SK-N-DZ (cell line): Measurements from ENCODE around the gene CDH13.

Experiments
- DNase-seq: peaks from one replicate; pipeline ENCODE4 v3.0.0-alpha.2; 2015; ENCODE audit warnings: low spot score

CDH13 gene

DNA sequence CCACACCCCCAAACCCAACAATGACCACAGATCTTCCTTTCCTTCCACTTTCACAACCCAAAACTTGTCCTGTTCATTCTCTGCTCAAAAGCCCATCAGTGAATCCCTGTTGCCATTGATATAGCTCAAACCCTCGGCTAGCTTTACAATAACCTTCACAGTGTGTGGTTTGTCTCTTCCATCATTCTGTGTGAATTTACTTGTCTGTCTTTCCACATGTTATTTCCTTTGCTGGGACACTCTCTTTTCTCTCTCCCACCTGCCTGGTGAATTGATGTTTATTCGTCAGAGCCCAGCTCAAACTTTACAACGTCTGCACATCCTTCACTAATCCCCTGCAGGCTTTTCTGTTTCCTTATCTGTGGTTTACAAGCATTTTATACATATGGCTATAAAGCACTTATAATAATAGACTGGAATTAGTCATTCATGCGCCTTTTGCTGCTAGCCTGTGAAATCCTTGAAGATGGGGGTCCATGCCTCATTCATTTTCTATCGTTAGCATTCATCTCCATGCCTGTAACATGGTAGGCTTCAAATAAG lies 114.4 kb downstream of the CDH13 start:
- DNase-seq = no peak

DNA sequence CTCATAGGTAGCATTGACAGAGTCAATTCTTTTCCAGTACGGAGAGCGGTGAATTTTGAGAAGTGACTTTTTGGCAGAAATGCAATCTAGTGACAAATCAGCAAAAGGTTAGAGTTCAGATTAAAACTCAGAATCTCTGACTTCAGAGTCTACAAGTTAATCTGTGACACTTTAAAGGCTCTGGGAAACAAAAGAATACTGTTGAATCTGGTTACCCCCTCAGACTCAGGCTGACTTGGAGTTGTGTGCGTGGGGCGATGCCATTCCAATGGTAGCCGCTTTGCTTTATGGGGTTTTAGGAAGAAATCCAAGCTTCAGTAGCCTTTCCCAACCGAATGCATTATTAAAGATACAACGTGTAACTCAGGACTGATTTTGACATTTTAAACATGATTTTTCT lies 118.2 kb downstream of the CDH13 start:
- no peak for DNase-seq

DNA sequence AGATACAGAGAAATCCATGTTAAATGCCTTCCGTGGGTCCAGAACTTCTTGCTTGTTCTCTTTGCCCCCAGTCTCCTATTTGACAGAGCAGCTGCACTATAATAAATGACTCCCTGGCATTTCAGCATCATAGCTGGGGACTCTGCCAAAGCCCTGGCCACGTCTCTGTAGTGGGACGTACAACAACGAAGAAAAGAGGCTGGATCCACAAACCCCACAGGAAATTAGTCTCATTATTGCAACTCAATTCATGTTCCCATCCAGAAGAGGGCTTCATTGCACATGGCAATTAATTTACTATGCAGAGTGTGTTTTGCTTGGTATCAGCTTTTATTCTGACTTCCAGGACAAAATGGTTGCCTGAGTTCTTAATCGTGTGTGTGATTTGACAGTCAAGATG lies 121.3 kb downstream of the CDH13 start:
- DNase-seq = no peak

DNA sequence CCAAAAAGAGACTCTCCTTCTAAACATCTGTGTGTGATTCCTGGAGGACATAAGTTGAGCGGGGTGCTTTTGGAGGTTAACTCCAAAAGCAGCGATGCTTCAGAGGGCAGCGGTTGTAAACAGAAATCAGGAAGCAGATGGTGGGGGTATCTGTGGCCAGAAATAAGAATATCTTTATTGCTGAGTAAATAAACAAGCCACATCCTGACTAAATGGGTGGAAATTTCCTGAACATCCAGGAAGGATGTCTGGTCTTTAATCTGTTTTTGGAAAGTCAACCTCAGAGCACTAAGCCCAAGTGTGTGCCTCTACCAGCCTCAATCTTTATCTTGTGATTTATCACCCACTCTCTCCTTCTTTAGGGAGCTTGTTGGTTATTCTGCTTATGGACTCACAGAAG lies 123.3 kb downstream of the CDH13 start:
- DNase-seq = no peak

DNA sequence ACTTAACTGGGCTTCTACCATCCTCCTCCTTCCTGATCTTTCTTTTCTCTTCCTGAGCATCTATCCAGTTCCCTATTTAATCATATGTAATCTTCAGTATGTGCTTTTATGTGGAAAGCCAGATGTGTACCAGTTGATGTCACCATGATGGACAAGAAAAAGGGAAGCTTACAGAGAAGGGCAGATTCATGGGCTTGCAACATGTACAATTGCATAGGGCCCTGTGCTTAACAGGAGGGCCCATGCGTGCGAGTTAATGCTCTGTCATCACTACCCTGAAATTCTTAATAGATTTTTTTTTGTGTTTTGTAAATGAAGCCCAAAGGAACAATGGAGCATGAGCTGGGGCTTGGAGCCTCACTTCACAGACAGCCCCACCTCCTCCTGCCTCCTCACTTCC lies 124.3 kb downstream of the CDH13 start:
- no peak for DNase-seq

DNA sequence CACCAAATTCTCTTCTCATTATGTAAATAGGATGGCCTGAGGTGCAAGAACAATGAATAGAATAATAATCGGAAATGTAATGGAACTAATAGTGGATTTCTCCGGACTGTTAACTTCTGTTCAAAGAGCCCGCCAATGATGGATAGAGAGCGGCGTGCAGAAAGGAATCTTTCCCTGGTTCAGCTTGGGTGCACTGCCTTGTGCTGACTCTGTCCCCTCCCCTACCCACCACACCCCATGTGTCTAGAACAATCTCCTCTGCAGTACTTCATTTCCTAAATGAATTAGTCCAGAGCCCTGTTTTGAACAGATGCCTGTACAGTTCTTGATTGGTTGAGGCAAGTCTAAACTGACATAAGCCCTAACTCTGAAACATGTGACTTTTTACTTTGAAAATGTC lies 125.4 kb downstream of the CDH13 start:
- DNase-seq = no peak

DNA sequence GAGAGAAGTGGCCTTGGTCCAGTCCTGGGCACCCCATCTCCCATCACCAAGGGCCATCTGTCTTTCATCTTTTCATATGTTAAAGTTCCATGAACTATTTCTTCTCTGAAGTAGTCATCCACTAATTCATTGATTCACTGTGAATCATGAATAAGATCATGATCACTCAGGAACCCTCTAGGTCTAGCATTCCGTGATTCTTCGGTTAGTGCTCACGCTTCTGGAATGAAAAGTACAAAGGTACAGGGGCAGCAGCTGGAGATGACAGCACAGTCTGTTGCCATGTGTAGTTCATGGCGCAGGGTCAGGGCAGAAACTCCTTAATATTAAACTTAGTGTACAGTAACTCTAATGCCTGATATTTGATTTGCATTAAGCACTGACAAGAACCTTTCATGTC lies 127.1 kb downstream of the CDH13 start:
- no peak for DNase-seq

DNA sequence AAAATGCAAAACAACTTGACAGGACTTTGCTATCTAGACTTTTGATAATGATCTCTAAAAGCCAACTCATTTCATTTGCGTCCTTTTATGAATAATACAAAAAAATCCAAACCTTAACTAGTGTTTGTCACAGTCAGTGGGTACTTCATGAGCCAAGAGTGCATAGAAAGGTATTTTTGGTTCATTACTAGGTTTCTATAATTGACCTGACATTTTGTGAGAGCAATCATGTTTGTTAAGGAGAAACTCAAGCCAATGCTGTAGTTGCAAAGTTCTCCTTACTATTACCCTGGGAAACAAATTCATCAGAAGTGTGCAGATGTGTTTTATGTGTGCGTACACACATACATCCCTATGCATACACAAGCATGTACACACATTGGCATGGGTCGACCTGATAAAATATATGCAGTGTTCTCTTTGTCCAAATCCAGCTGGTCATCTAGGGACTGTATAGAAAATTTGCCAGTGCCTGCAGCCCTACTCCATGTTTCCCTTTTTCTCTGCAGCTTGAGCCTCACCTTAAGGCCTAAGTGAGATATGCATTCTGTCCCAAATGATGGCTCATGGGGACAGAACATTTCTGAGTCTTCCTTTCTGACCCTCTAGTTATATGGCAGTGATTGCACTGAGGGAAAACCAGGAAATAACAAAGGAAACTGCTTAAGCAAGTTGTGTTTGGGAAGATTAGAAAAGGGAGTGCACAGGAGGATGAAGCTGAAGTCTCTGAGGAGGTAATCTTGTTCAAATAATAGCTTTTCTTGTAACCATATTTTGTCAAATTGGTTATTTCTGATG lies 128.1 kb downstream of the CDH13 start:
- DNase-seq = no peak

DNA sequence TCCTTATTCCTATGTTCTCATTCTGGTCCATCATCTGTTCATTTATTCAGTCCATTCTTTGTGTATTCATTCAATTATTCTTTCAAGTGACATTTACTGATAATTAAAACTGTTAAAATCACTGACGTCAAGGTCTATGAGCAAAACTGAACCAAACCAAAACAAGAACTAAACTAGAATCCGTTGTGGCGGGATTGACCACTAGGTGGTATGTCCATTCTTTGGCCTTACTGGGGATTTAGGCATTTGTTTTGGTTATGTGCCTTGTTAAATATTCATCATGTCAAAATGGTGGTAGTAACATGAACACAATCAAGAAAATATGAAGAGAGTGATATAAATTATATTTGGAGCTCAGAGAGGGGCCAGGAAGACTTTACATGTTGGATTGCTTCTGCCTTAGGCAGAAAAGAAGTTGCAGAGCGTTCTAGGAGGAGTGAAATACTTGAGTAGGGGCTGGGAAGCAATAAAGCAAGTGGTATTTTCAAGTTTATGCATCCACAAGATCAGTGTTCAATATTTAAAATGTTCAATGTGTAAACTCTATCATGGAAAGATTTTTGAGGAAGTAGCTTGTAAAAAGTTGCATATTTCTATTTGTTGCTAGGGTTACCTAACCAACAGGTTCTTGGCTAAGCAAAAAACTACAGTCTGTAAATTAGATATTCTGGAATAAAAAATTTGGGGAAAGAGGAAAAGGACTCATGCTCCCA lies 129.0 kb downstream of the CDH13 start:
- no peak for DNase-seq

DNA sequence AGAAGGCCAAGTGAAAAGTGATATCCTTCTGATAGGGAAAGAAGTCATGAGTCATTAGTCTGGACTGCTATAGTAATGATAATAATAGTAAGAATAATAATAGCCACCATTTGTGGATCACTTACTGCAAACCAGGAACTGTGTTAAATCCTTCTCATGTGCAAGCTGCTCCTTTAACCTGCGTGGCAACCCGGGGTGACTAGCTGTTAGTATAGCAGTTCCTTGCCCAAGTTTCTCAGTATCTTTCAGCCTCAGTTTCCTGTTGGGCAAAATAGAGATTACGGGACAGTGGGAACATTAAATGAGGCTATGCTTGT lies 129.5 kb downstream of the CDH13 start:
- no peak for DNase-seq

DNA sequence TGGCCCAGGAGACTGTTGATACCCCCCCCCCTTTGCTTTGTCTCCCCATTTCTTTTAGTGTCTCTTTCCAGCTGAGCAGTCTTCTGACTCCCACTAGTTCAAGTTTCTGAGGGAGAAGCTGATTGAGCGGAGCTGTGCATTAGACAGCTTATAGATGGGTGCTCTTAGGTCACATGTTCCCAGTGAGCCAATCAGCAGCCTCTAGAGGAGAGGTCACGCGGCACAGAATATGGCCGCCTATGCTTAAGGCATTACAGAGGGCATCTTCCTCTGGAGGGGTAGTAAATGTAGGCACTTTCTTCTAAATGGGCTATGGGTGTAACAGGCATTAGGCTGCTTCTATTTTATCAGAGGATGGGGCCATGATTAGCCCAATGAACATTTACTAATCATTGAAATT lies 131.6 kb downstream of the CDH13 start:
- DNase-seq = no peak

DNA sequence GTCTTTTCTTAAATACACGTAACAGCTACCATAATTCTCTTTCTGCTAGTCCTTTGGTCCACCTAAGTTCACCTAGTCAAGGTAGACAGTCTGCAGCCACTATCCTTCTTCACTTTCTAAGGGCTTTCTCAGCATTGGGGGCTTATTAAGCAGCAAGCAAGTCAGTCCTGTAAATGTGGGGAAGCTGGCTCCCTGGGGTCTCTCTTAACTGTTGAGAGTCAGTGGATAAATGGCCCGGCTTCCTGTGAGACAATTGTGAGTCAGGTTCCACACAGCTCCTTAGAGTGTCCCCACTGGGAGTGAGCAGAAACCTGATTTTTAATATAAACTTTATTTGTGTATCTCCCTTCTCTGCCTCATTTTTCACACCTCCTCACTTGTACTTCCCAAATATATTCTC lies 132.1 kb downstream of the CDH13 start:
- no peak for DNase-seq

DNA sequence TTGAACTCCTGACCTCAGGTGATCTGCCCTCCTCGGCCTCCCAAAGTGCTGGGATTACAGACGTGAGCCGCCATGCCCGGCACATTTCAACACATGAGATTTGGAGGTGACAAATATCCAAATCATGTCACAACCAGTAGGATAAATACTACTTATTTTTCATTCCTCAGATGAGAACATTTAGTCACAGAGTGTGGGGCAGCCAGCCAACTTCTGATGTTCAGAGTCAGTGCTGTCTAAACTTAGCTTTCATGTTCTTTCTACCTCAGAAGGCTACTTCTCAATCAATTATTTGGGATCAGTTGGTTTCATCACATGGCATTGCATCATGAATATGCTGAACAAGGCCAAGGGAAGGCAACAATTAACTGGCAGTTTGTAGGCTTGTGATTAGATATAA lies 134.5 kb downstream of the CDH13 start:
- DNase-seq = no peak

DNA sequence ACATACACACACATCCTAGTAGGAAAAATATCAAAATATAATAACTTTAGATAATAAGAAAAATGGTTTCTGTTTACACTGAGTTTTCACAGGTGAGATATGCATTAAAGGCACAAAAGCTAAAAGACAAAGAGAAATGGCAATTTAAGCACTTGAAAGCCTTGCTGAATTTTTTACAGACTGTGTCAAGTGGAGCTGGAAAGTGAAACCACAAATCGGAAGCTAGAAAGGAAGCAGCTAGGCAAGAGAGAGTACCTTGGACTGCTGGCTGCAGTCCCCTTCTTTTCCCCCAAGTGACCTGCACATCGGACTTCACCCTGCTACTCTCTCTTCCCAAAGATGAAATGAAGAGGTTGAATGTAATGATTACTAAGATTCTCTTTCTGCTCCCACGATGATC lies 135.1 kb downstream of the CDH13 start:
- no peak for DNase-seq

DNA sequence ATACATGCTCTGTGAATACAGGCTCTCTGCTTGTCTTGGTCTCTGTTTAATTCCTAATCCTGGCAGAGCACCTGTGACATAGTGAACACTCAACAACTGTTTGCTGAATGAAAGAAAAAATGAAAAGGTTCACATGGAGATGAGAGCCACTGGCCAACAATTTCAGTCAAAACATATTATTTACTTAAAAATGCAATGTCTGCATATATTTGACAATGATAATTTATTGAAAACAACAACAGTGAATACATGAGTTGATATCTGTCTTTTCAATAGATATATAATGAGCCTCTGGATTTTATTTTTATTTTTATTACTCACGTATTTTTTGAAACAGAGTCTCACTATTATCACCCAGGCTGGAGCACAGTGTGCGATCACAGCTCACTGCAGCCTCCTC lies 136.6 kb downstream of the CDH13 start:
- no peak for DNase-seq

DNA sequence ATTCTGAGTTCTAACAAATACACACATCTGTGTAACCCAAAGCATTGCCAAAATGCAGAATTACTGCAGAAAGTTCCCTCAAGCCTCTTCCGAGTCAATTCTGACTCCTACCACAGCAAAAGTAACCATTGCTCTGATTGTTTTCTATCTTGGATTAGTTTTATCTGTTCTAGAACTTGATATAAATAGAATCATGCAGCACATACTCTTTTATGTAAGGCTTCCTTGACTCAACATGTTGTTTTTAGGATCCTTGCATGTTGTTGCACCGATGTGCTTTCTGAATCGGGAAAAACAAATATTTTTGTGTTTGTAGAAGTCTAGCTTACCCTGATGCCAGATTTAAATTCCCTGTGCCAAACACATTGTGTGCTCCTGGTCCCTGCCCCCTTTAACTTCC lies 140.4 kb downstream of the CDH13 start:
- DNase-seq = no peak

DNA sequence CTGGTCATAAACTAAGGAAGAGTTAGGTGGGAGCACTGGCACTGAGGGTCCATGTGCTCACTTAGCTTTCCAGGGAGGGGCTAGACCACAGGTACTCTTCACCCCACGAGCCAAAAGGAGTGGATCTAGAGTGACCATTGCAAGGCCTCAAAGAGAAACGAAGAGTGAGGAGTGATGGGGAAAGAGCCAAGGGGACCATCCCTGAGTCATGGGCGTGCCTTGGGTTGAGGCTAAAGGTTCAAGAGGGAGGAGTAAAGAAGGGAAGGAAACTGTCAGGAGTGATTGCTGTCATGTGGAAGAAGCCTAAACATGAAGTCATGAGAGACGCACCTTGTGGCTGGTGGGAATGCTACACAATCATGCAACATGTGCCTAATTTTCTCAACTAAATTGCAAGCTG lies 141.0 kb downstream of the CDH13 start:
- no peak for DNase-seq

DNA sequence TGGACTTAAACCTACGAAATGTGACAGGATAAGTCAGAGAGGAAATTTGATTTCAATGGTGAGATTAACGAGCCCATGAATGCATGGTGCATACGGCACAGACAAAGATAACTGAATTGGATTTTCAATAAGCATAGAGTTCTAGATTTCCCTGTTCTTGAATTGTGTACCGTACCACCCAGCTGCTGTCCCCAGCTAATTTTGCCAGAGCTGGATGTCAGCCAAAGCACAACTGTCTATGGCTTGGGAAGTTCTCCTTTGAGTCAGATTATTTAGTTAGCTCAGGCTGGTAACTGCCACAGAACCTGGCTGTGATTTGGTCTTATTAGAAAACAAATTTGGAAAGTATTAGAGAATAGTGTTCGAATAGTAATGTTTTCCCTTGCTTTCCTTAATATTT lies 143.1 kb downstream of the CDH13 start:
- DNase-seq = no peak

DNA sequence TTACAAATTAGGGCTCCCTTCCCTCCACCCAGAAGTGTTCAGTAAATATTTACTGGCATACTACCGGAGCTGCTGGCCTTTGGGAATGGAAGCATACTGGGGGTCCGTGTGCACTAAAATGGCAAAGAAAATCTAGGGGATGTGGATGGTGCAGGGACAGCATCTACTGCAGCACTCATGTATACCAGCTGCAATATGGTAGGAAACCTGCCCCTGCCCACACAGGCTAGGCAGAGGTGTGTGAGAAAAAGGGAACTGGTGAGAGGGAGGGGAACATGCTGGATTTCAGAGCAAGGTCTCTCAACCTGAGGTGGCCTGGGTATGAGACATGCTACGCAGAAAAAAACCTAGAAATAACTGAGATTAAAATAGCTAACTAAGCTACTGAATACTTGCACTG lies 145.4 kb downstream of the CDH13 start:
- no peak for DNase-seq

DNA sequence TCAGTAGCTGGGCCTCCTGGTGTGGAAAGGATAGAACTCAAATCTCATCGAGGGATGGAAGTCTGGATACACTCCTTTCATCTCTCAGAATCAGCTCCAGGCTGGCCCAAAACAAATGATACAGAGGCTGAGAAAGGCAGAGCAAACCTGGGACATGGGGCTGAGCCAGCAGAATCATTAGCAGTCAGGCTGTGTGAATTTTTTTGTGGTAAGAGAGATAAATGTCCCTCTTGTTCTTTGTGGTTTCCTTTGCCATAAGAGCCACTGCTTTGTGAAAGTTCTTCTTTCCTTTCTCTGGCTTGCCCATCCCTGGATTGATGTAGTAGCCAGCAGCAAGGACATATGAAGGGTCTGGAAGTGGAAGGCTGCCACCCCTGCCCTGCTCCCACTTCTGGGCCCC lies 146.2 kb downstream of the CDH13 start:
- no peak for DNase-seq

DNA sequence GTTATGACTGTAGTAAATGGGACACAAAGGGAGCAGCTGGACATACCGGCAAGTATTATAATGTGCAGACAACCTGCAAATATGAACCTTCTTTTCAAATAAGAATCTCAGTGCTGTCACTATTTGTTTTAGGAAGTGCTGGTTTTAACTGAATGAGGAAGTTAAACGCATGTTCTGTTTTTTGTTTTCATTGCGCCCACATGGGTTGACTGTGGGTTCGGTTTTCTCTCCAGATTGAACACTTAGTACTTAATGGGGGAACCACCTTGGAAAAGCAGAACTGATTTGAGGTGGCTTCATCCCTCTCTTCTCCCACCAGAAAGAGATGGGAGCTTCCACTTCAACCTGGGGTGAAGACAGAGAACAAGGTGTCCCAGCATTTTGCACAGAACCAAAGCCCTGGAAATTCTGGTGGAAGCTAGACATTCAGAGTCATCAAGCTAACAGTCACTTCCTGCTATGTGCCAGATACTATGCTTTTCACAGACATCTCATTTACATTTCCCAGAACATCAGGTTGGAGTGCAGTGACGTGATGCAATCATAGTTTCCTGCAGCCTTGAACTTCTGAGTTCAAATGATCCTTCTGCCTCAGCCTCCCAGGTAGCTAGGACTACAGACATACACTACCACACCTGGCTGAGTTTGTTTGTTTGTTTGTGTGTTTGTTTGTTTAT lies 149.8 kb downstream of the CDH13 start:
- no peak for DNase-seq

DNA sequence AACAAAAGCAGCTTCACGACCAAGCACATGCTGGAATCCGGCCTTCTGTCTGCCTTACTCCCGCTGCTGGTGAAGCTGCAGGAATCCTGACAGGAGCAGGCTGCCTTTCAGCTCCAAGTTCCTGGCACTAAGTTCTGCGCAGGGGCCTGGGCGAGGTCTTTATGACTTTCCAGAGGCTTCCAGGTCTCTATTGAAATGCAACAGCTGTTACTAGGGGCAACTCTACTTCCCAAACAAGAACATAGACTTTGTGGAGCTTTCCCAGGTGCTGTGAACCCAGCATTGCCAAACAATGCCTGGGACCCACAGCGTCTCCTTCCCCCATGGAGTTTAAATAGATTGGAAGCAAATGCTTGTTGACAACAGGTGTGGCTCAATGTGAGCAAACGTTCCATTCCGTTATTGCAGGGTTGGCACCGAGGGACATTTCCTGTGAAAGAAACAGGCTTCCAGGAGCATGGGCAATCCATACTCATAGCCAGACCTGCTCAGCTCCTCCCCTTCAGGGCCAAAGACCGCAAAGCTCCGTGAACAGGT lies 156.0 kb downstream of the CDH13 start:
- DNase-seq = no peak
